ENCODE data around the gene NAT10.

DNA sequence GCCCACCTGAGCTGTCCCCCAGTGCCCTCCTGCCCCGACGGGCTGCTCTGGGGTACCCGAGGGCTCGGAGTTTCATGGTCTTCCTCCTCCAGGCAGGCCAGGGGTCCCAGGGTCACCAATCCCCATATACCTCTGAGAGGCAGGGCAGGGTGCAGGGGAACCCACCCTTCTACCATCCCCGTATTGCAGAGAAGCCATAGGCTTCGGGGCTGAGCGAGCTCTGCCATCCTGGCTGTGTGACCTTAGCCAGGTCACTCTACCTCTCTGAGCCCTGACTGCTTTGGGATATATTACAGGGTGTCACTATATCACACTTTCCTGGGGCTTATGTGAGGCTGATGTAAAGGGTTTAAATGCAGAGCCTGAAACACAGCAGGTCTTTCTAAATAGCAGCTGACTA lies 57.4 kb downstream of the NAT10 start:
- TF ChIP-seq POLR2A (IDR thresholded peaks at IDR 0.05; ENCODE audit: low read length): no peak
- TF ChIP-seq GATA1 (IDR thresholded peaks at IDR 0.05; ENCODE audit: low read depth, low read length): no peak
